ENCODE results near the gene FNDC3A. TPM values are rescaled to one million over a fixed set of nuclear protein-coding genes. Genes with fewer than 3 reads are reported as not detected.

The FNDC3A gene
- total RNA-seq, 1 experiment from 2014 or later = 24.3 TPM

DNA sequence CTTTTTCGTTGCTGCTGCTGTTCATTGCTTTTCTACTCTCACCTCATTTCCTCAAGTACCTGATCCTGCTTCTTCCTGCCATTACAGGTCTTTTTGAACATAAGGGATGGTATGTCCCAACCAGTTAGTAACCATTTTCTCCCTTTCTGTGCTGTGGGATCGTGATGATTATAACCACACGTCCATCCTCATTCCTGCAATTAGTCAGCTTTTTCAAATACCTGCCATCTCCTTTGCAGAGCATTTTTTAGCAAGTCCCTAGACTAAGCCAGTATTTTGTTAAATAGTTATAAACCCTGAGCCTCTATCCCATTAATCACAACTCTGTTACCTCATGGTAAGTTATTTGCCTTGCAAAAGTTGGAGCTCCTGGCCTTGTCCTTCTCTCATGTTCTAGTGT lies 109.2 kb downstream of the FNDC3A start:
- Histone ChIP-seq H3K36me3 (ENCODE audit: control insufficient read depth, insufficient read depth, low read length) (no peaks in the 10 kb centered on the region), H3K27me3 (ENCODE audit: control insufficient read depth, insufficient read depth, low read length) (no peaks in the 10 kb centered on the region), H3K4me3 (ENCODE audit: low read depth in 2 of 2, low read length in 2 of 2) (no peak overlapping the region), H3K27ac (ENCODE audit: low read length) (no peak overlapping the region), H3K4me1 (ENCODE audit: control insufficient read depth, insufficient read depth, low read length) (no peaks in the 10 kb centered on the region), H3K9me3 (ENCODE audit: control insufficient read depth, insufficient read depth, low read depth, low read length) (no peaks in the 10 kb centered on the region)
- ATAC-seq (no peak), DNase-seq (ENCODE audit: low read depth, low spot score) (no peak)
- no TSS peak for BruUV-seq (replicated peaks)
- ChIA-PET POLR2A (no interaction called here), CTCF (no interaction called here)
- intact Hi-C loops (cut with micrococcal nuclease; ENCODE audit: unreplicated experiment) = no loop called here
- TF ChIP-seq, protein P1, sequence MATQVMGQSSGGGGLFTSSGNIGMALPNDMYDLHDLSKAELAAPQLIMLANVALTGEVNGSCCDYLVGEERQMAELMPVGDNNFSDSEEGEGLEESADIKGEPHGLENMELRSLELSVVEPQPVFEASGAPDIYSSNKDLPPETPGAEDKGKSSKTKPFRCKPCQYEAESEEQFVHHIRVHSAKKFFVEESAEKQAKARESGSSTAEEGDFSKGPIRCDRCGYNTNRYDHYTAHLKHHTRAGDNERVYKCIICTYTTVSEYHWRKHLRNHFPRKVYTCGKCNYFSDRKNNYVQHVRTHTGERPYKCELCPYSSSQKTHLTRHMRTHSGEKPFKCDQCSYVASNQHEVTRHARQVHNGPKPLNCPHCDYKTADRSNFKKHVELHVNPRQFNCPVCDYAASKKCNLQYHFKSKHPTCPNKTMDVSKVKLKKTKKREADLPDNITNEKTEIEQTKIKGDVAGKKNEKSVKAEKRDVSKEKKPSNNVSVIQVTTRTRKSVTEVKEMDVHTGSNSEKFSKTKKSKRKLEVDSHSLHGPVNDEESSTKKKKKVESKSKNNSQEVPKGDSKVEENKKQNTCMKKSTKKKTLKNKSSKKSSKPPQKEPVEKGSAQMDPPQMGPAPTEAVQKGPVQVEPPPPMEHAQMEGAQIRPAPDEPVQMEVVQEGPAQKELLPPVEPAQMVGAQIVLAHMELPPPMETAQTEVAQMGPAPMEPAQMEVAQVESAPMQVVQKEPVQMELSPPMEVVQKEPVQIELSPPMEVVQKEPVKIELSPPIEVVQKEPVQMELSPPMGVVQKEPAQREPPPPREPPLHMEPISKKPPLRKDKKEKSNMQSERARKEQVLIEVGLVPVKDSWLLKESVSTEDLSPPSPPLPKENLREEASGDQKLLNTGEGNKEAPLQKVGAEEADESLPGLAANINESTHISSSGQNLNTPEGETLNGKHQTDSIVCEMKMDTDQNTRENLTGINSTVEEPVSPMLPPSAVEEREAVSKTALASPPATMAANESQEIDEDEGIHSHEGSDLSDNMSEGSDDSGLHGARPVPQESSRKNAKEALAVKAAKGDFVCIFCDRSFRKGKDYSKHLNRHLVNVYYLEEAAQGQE (IDR thresholded peaks at IDR 0.05; ENCODE audit: insufficient read depth in 1 of 2, low read depth in 2 of 2, low read length in 1 of 2) = no peak
- TF ChIP-seq POLR2AphosphoS5 (IDR thresholded peaks at IDR 0.05; ENCODE audit: low read depth, low read length) (no peak), TCF7L2 (IDR thresholded peaks at IDR 0.05; ENCODE audit: low read depth, low read length) (no peak), SIN3A (IDR thresholded peaks at IDR 0.05; ENCODE audit: borderline replicate concordance, insufficient read depth, low read depth, low read length) (no peak), CTCF (IDR thresholded peaks at IDR 0.05) (no peak)
- in situ Hi-C loops (cut with HindIII; ENCODE audit: low pct_unique_long_range_greater_than_20kb, low sequenced_read_pairs) = no loop called here

DNA sequence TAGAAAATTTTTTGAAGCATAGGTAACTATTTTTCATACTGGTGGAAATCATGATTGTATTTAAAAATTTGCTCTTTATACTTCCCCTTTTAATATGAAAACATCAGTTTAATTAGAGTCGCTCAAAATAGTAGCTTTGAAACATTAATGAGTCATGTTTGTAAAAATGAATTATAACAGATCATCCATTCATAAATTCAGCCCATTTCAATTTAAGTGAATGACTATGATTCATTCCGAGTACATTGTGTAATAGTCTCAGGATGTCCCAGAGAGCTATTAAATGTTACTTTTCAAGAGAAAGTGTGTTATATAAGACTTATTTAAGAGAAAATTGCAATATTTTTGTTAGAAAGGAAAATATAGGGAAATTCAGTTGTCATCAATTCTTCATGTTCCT lies 111.0 kb downstream of the FNDC3A start:
- H3K4me3 ChIP-seq (ENCODE audit: low read depth in 2 of 2, low read length in 2 of 2) = no peak overlapping the region
- intact Hi-C loops (cut with micrococcal nuclease; ENCODE audit: unreplicated experiment) = no loop called here
- no peak for DNase-seq (ENCODE audit: low read depth, low spot score)
- no peak overlapping the region for H3K27ac ChIP-seq (ENCODE audit: low read length)
- H3K36me3 ChIP-seq (ENCODE audit: control insufficient read depth, insufficient read depth, low read length) = no peaks in the 10 kb centered on the region
- no peaks in the 10 kb centered on the region for H3K9me3 ChIP-seq (ENCODE audit: control insufficient read depth, insufficient read depth, low read depth, low read length)
- POLR2A ChIA-PET = no interaction called here
- CTCF ChIA-PET = no interaction called here
- H3K4me1 ChIP-seq (ENCODE audit: control insufficient read depth, insufficient read depth, low read length) = no peaks in the 10 kb centered on the region
- in situ Hi-C loops (cut with HindIII; ENCODE audit: low pct_unique_long_range_greater_than_20kb, low sequenced_read_pairs) = no loop called here
- BruUV-seq (replicated peaks) = no TSS peak
- no peaks in the 10 kb centered on the region for H3K27me3 ChIP-seq (ENCODE audit: control insufficient read depth, insufficient read depth, low read length)
- TF ChIP-seq POLR2AphosphoS5 (IDR thresholded peaks at IDR 0.05; ENCODE audit: low read depth, low read length) (no peak), TCF7L2 (IDR thresholded peaks at IDR 0.05; ENCODE audit: low read depth, low read length) (no peak), SIN3A (IDR thresholded peaks at IDR 0.05; ENCODE audit: borderline replicate concordance, insufficient read depth, low read depth, low read length) (no peak), CTCF (IDR thresholded peaks at IDR 0.05) (no peak)
- TF ChIP-seq, protein P1 (IDR thresholded peaks at IDR 0.05; ENCODE audit: insufficient read depth in 1 of 2, low read depth in 2 of 2, low read length in 1 of 2) = no peak
- no peak for ATAC-seq
